ENCODE data around the gene ZNF324B.
"Not testable (repeated sequence)": the region's sequence is repeated elsewhere in the genome, so short reads cannot be mapped to it uniquely, and the experiment has no call there.

The ZNF324B gene

DNA sequence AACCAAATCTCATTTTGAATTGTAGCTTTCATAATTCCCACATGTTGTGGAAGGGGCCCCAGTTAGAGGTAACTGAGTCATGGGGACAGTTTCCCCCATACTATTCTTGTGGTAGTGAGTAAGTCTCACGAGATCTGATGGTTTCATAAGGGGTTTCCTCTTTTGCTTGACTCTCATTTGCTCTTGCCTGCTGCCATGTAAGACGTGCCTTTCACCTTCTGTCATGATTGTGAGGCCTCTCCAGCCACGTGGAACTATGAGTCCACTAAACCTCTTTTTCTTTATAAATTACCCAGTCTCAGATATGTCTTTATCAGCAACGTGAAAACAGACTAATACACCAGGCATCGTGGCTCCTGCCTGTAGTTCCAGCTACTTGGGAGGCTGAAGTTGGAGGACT, 1.4 kb upstream of the ZNF324B start:
- not testable (repeated sequence) for H3K4me3 ChIP-seq (ENCODE audit: low read length); DNase-seq (ENCODE audit: low read depth, low spot score)

DNA sequence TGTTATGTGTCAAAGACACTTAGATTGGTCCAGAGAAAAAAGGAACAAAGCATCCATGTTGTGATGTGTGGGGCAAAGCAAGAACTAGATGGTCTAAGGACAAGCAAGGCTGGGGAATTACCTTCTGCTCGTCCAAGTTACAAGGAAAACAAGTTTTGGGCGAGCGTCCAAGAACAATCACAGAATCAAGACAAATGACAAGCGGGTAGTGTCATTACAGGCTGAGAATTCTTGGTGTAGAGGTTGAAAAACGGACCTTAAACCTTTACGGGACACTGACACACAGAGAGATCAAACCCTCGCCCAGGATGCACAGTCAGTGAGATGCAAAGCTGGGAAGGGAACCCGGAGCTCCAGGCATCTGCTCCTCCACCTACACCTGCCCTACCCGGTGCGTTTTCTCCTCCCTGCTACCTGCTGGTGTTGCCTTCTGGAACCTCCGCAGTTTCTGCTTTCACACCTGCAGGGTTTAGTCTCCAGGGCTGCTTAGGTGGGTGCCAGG, 515 bp upstream of the ZNF324B start:
- no peak for DNase-seq (ENCODE audit: low read depth, low spot score)
- peak overlapping the region; percentile 64 for H3K4me3 ChIP-seq (ENCODE audit: low read length)

DNA sequence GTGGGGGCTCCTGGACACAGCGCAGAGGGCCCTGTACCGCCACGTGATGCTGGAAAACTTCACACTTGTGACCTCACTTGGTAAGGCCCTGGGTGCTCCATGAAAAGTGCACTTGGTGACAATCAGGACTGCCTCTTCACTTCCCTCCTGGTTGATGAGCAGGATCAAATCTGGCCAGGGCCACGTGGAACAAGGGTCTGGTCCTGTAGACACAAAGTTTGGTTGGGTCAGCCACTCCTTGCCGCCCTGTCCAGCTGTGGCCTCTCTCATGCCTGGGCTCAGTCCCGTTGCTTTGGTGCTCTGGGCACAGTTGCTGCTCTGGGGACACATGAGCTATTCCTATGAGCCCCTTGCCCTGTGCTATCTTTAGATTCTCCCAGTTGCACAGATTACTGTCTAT, 2.3 kb downstream of the ZNF324B start:
- no peak overlapping the region for H3K4me3 ChIP-seq (ENCODE audit: low read length)
- no peak for DNase-seq (ENCODE audit: low read depth, low spot score)

DNA sequence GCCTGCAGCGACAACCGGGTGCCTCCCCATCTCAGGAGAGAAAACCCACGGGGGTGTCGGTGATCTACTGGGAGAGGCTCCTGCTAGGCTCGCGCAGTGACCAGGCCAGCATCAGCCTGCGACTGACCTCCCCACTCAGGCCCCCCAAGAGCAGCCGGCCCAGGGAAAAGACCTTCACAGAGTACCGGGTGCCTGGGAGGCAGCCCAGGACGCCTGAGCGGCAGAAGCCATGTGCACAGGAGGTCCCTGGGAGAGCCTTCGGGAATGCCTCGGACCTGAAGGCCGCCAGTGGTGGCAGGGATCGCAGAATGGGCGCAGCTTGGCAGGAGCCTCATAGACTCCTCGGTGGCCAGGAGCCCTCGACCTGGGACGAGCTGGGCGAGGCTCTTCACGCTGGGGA, 3.9 kb downstream of the ZNF324B start:
- DNase-seq (ENCODE audit: low read depth, low spot score): no peak

DNA sequence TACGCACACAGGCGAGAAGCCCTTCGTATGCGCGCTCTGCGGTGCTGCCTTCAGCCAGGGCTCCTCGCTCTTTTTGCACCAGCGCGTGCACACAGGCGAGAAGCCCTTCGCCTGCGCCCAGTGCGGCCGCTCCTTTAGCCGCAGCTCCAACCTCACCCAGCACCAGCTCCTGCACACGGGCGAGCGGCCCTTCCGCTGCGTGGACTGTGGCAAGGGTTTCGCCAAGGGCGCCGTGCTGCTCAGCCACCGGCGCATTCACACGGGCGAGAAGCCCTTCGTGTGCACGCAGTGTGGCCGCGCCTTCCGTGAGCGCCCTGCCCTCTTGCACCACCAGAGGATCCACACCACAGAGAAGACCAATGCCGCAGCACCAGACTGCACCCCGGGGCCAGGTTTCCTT, 4.7 kb downstream of the ZNF324B start:
- H3K4me3 ChIP-seq (ENCODE audit: low read length): no peak overlapping the region
- DNase-seq (ENCODE audit: low read depth, low spot score): no peak

More for the DNA sequence above, 3.9 kb downstream of the ZNF324B start:
- no peak overlapping the region for H3K4me3 ChIP-seq (ENCODE audit: low read length)

DNA sequence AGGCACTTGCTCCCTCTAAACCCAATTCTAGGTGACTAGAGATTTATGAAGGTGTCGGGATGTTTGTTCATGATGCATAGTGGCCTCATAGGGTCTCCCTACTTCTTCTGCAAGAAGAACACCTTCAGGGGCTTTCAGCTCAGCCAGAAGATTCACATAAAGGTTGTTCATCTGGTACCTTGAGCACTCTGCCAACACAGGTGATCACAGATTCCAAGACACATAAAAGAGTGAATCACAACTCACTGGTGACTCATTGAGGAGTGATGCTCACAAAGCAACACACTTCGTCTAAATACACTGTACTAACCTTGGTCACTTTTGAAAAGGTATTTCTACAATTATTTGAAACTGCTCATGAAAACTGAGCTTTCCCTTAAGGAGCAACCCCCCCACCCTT, 8.6 kb downstream of the ZNF324B start:
- no peak for DNase-seq (ENCODE audit: low read depth, low spot score)
- no peak overlapping the region for H3K4me3 ChIP-seq (ENCODE audit: low read length)

DNA sequence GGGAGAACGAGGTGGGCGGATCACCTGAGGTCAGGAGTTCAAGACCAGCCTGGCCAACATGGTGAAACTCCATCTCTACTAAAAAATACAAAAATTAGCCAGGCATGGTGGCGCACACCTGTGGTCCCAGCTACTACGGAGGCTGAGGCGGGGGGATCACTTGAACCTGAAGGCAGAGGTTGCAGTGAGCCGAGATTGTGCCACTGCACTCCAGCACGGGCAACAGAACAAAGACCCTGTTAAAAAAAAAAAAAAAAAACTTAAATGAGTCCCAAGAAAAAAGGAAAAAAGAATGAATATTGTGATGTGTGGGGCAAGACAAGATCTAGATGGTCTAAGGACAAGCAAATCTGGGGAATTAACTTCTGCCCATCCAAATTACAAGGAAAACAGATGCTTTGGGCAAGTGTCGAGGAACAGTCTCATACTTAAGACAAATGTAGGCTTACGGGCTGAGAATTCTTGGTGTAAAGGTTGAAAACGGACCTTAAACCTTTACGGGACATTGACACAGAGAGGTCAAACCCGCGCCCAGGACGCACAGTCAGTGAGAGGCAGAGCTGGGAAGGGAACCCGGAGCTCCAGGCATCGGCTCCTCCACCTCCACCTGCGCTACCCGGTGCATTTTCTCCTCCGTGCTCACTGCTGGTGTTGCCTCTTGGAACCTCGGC, 14.8 kb downstream of the ZNF324B start:
- peak overlapping the region; percentile 72 for H3K4me3 ChIP-seq (ENCODE audit: low read length)
- no peak for DNase-seq (ENCODE audit: low read depth, low spot score)

DNA sequence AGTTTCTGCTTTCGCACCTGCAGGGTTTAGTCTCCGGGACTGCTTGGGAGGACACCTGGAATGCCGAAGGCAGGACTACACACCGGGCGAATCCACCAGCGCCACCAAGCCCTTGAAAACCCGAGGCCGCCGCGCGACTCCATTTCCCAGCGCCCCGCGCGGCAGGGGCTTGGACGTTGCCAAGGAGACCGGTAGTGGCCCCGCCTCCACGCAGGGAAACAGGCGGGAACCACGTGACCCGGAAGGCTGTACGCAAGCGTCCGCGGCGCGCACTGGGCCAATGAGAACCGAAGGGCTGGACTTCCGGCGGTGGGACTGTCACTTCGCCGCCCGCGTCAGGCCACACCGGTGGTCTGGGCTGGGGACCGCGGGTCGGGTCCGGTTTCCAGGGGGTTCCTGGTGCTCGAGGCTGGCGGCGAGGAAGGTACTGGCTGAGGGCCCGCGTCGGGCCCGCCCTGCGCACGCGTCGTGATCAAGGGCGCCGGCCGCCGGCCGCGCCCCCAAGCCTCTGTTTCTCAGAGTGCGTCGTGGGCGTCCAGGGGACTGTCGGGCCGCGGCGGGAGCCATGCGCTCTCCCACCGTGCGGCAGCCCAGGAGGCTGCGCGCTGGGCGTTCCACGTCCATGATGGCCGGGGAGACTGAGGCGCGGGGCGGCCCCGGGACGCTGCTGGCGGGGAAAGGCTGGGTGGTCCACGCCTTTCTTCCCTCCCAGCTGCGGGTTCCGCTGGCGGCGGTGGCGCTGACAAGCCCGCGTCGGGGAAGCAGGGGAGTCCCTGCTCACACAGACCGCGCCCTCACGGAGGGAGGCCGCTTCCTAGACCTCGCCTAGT, 15.6 kb downstream of the ZNF324B start, which contains the start of gene ZNF324:
ZNF324 (plus strand) TSS at position 321 of the 830 bp plus-strand sequence. CDS start 2,106 bp downstream, outside the sequence.
- peak within 1 kb of the TSS; percentile 72 for H3K4me3 ChIP-seq (ENCODE audit: low read length)
- DNase-seq (ENCODE audit: low read depth, low spot score): peak; percentile 93

DNA sequence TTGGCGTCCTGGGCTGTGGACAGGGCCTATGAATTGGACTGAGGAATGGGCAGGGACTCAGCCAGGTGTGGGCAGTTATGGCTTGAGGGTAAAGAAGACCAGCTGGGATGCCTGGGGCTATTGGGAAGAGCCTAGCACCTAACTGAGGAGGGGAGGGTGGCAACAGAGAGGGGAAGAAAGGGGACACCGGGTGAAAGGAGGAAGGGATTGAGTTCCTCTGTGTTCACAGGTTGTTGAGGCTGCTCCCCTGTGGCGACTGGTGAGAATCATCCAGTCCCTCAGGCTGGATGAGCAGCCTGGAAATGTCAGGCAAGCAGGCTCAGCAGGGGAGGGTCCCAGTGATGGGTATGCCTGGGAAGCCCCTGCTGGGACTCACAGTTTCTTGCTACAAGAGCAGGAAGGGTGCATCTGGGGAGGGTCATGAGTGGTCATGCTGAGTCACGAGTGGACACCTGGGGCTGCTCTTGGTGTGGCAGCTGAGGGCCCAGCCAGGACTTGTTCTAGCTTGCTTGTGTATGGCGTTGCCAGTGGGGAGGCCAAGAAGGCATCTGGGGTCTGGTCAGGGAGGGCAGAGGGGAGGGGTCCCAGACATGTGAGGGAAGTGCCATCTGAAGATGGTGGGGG, 16.9 kb downstream of the ZNF324B start:
- peak overlapping the region; percentile 33 for H3K4me3 ChIP-seq (ENCODE audit: low read length)
- no peak for DNase-seq (ENCODE audit: low read depth, low spot score)

DNA sequence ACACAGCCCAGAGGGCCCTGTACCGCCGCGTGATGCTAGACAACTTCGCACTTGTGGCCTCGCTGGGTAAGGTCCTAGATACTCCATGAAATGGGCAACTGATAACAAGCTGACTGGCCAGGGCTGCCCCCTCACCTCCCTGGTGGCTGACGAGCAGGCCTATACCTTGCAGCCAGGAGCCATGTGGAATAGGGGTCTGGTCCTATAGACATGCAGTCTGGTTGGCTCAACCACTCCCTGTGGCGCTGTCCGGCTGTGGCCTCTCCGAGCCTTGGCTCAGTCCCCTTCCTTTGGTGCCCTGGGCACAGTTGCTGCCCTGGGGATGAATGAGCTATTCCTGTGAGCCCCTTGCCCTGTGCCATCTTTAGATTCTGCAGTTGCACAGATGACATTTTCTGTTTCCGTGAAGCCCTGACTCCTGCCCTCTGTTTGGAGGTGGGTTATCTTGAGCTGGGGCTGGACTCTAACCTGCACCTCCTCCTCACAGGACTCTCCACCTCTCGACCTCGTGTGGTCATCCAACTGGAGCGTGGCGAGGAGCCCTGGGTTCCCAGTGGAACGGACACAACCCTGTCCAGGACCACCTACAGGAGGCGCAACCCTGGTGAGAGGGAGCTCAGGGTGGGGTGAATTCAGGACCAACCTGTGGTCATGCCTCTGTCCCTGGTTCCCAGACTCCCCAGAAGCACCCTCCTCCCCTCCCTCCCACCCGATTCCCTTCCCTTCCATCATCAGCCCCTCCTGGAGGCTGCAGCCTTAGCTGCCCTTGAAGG, 18.0 kb downstream of the ZNF324B start:
- DNase-seq (ENCODE audit: low read depth, low spot score): no peak
- H3K4me3 ChIP-seq (ENCODE audit: low read length): no peak overlapping the region

DNA sequence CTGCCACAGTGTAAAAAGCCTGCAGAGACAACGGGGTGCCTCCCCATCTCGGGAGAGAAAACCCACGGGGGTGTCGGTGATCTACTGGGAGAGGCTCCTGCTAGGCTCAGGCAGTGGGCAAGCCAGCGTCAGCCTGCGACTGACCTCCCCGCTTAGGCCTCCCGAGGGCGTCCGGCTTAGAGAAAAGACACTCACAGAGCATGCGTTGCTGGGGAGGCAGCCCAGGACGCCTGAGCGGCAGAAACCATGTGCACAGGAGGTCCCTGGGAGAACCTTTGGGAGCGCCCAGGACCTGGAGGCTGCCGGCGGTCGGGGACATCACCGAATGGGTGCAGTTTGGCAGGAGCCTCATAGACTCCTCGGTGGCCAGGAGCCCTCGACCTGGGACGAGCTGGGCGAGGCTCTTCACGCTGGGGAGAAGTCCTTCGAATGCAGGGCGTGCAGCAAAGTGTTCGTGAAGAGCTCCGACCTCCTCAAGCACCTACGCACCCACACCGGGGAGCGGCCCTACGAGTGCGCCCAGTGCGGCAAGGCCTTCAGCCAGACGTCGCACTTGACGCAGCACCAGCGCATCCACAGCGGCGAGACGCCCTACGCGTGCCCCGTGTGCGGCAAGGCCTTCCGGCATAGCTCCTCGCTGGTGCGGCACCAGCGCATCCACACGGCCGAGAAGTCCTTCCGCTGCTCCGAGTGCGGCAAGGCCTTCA, 19.6 kb downstream of the ZNF324B start:
- H3K4me3 ChIP-seq (ENCODE audit: low read length); DNase-seq (ENCODE audit: low read depth, low spot score): not testable (repeated sequence)

DNA sequence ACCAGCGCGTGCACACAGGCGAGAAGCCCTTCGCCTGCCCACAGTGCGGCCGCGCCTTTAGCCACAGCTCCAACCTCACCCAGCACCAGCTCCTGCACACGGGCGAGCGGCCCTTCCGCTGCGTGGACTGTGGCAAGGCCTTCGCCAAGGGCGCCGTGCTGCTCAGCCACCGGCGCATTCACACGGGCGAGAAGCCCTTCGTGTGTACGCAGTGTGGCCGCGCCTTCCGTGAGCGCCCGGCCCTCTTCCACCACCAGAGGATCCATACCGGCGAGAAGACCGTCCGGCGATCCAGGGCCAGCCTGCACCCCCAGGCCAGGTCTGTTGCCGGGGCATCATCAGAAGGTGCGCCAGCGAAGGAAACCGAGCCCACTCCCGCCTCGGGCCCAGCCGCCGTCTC, 20.3 kb downstream of the ZNF324B start:
- no peak for DNase-seq (ENCODE audit: low read depth, low spot score)
- H3K4me3 ChIP-seq (ENCODE audit: low read length): no peak overlapping the region

DNA sequence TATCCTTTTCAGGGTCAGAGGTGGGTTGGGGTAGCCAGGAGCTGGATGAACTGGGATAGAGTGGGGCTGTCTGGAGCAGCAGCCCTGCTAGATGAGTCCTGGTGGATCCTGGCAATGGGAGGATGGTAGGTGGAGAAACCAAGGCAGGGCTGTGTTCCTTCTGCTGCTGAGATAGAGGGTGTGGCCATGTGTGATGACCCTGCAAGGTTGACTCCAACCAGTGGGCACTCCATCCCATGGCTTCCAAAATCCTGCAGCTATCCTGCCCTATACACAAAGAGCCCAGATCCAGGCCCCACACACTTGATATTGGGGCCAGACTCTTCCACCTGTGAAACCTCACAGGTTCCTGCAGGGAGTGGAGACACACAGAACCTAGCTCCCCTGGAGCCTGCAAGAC, 22.4 kb downstream of the ZNF324B start:
- DNase-seq (ENCODE audit: low read depth, low spot score): no peak
- H3K4me3 ChIP-seq (ENCODE audit: low read length): no peak overlapping the region

DNA sequence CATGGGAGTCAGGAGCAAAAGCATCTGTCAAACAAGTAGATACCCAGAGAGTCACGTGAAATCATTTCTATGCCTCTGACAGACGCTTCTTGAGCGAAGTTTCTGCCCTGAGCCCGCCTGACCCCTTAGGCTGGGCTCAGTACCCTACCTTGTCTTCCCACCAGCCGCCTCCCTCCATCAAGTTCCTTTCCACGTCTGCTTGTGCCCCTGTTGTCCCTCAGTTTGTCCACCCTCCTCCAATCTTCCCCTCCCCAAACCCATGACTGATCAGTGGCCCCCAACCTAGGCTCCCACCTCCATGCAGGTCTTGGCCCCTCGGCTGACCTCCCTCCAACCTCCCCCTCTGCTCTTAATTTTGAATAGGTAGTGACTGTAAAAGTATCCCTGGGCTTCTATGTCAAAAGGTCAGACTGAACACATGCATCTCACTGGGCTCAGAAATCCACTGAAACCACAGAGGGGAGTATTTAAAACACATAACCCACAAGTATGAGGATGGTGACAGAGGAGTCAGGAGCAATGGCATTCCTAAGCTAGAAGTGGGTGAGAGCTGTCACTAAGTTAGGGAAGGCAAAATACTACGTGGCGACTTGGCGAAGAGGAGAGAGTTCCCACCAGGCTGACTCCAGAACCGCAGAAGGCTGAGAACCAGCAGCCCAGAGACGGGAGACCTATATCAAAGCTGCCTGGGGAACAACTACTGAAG, 23.0 kb downstream of the ZNF324B start:
- peak overlapping the region; percentile 83 for H3K4me3 ChIP-seq (ENCODE audit: low read length)
- no peak for DNase-seq (ENCODE audit: low read depth, low spot score)

DNA sequence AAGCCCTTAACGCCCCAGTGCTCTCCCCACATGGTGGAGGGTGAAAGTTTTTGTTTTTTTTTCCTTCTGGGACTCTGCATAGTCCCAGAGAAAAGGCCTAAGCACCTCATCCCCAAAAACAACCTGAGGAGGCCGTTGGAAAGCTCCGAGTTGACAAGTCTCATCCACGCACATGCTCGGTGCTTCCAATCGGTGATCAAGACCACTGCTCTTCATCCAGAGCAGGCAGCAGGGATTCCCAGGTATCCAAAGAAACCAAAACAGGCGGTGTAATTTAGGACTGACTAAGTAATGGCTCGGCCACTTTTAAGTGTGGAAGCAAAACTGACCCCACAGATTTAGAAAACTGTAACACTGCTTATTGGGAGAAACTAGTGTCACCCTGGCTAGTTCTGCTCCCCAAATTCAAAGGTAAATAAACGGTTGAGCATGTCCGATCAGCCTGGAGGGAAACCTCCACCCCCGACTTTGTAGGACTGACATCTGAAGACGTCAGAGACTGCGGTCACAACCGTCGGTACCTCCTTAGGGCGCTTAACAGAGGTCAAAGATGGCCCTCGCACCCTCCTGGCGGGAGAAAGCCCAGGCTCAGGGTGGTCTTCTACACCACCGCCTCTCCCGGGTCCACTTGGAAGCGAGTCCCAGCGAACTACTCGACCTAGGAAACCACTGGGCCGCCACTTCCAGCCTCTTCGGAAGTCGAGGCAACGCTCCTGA, 23.7 kb downstream of the ZNF324B start:
- DNase-seq (ENCODE audit: low read depth, low spot score): no peak
- H3K4me3 ChIP-seq (ENCODE audit: low read length): peak overlapping the region; percentile 83

DNA sequence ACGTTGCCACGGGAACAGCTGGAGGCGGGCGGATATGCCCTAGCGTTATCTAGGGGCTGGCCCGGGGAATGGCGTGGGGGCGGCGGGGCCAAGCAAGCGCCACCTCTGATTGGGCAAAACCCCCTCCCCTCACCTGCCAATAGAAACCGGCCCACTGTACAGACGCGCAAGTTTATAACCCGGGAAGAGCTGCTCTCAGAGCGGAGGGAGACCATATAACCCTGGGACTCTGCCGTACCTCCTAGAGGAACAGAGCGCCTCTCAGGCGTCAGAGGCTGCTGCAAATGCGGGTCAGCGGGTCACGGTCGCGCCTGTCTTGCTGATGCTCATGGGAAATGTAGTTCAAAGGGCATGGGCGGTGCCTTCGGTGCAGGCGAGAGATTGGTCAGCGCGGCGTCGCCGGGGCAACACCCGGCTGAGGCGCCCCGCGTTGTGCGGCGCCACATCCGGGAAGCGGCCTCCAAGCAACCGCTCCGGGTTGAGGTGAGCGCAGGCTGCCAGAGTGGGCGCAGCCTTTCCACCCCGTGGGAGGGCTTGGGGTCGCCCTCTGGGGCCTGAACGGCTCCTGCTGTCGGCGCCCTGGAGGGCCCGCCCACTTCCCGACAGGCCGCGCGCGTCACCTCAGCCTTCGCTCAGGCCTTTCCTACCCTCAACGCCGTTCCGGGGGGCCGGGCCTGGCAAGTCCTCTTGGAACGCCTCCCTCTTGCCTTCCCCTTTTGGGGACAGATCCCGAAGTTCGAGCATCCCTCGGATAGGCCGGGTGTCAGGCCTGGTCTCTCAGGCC, 24.5 kb downstream of the ZNF324B start, which contains the start of gene ZNF446:
ZNF446 (plus strand) TSS at position 639 of the 784 bp plus-strand sequence. CDS start 867 bp downstream, outside the sequence.
- DNase-seq (ENCODE audit: low read depth, low spot score): peak; percentile 99
- peak within 1 kb of the TSS; percentile 83 for H3K4me3 ChIP-seq (ENCODE audit: low read length)
